Aorta (tissue), 5 donors: ENCODE data around the gene HOXC10. TPM values are rescaled to one million over a fixed set of nuclear protein-coding genes. Genes with fewer than 3 reads are reported as not detected.
A peak's percentile ranks its signal among the peaks of the same experiment; 100 is the strongest.

Experiments used
- ATAC-seq: fragments of 200-7000 bp; cut with Tn5 transposase; one replicate; pipeline ENCODE4 v1.9.1; 2022; ENCODE audit warnings: moderate library complexity; ENCODE audit not compliant: low FRiP score
- DNase-seq, 2 donors: peaks; one replicate each; pipeline ENCODE4 v3.0.0-alpha.2; 2020
- H3K27ac ChIP-seq, 2 donors: one replicate each; pipeline ENCODE4 v1.5.1; 2013; ENCODE audit warnings: low read length in 2 of 2, mild to moderate bottlenecking in 2 of 2, moderate library complexity in 2 of 2, control low read depth in 1 of 2, inconsistent platforms in 1 of 2, low read depth in 1 of 2
- H3K27me3 ChIP-seq, 2 donors: one replicate each; pipeline ENCODE4 v1.6.1; 2013; ENCODE audit warnings: control low read depth in 1 of 2, low read length in 1 of 2, mild to moderate bottlenecking in 1 of 2, moderate library complexity in 1 of 2; ENCODE audit not compliant: insufficient read depth in 2 of 2, control insufficient read depth in 1 of 2
- H3K36me3 ChIP-seq, 2 donors: one replicate each; pipeline ENCODE4 v1.6.1; 2013; ENCODE audit warnings: control low read depth in 1 of 2, low read length in 1 of 2, mild to moderate bottlenecking in 1 of 2; ENCODE audit not compliant: insufficient read depth in 2 of 2, control insufficient read depth in 1 of 2
- H3K4me1 ChIP-seq, 2 donors: one replicate each; pipeline ENCODE4 v1.6.1; 2013; ENCODE audit warnings: low read length in 2 of 2, control low read depth in 1 of 2, mild to moderate bottlenecking in 1 of 2, moderate library complexity in 1 of 2; ENCODE audit not compliant: insufficient read depth in 2 of 2, control insufficient read depth in 1 of 2
- H3K4me3 ChIP-seq, 2 donors: one replicate each; pipeline ENCODE4 v1.5.1; 2013; ENCODE audit warnings: low read length in 2 of 2, control low read depth in 1 of 2, mild to moderate bottlenecking in 1 of 2
- H3K9me3 ChIP-seq: one replicate; pipeline ENCODE4 v1.6.1; 2013; ENCODE audit warnings: mild to moderate bottlenecking, low read length; ENCODE audit not compliant: control insufficient read depth
- WGBS, 2 donors: extraction: QIAGEN DNeasy Blood & Tissue Kit; methylation state at CpG; one replicate each; pipeline ENCODE4 v1.1.7; 2013; 5-methylcytosine and 5-hydroxymethylcytosine counted together
- intact Hi-C, 2 donors: fragments of 100-400 bp; cut with DNase I; formaldehyde crosslinking; loops; one replicate each; pipeline versions ENCODE4 v1.14.2 to v1.15.0; 2022
- polyA plus RNA-seq, 2 donors: library from polyadenylated mRNA; stranded (reverse); fragments of 200-250 nt; gene quantifications; one replicate each; pipeline ENCODE4 v1.2.3, GENCODE V29; 2013
- total RNA-seq, 2 donors: library from RNA; stranded (reverse); fragmentation: NEBNext Ultra II Directional; extraction: Animal tissue kit (Norgen Biotek cat#: 25700); gene quantifications; one replicate each; pipeline ENCODE4 v1.2.1, GENCODE V29; 2021
- donor health status: healthy with polysubstance abuse.
- donor health status: Bipolar disorder and iron deficiency.
- donor health status: DM: no; HTN: no; CAD: no.
- donor health status: DM: no; HTN: no; CAD: no.
- donor health status: DM: yes; HTN: yes; CAD: no.

Gene HOXC10
- total and polyA plus RNA-seq, 4 donors, result 1.6 to 32.0 (median 3.6) TPM; not detected in 1

DNA sequence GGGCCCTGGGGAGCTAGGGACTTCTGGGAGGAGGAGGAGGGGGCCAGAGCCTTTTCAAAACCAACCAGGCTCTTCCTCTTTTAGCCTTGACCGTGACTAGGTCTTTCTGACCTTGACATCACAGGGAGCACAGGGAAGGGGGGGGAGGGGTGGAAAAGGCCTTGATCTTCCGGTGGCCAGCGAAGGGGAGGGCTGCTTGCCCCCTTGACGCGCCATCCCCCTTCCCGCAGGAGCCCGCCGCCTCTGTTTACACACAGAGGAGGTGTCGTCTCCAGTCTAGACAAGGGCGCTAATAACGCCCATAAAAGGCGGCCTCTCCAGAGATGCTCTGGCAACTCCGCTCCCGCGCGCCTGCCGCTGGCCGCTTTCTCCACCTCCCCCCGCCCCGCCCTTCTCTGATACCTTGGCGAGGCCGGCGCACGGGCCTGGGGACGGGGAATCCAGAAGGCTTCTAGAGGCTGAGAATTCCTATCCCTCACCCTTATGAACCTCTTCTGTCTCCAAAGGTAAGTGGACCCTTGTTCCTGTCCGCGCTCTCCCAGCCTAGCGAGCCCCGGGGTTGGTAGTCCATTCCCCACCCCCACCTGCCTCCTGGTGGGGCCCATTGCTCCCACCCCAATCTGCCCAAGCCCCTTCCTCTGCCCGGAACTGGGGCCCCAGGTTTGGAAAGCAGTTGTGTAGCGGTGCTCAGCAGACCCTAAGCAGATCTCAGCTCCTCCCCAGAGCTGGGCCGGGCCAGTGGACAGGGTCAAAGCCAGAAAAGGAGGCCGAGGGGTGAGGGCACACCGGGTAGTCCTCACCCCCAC, 35.1 kb upstream of the HOXC10 start:
- Histone ChIP-seq H3K27me3 (no peaks in the 10 kb centered on the region), H3K27ac (no peak overlapping the region), H3K4me3 (no peak overlapping the region), H3K36me3 (no peaks in the 10 kb centered on the region), H3K4me1 (no peaks in the 10 kb centered on the region), H3K9me3 (no peaks in the 10 kb centered on the region)
- DNase-seq, result peak in 1 of 2 donors; percentile 67
- intact Hi-C loops, result no loop called here
- no peak for ATAC-seq
- 7% methylated on average over 33 to 34 of the region's 34 CpGs for WGBS, 2 donors

DNA sequence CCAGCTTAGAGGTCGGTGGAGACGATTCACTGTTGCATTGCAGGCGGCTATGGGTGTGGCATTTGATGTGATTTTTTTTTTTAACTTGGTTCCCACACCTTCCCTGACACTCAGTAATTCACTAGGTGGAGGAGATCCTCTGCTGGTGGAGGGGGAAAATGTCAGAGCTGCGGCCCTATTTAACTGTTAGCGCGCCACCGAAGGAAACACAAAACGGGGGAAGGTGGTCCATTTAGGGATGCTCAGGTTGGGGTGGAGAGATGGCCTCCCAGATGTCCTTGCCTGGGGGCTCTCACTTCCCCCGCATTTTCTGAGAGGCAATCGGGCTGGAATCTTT, 34.5 kb upstream of the HOXC10 start:
- DNase-seq (no peak), ATAC-seq (no peak)
- no peaks in the 10 kb centered on the region for H3K36me3 ChIP-seq
- H3K27ac ChIP-seq, result no peak overlapping the region
- 6% methylated on average over 10 of the region's 10 CpGs for WGBS, 2 donors
- no peaks in the 10 kb centered on the region for H3K27me3 ChIP-seq
- H3K9me3 ChIP-seq, result no peaks in the 10 kb centered on the region
- H3K4me1 ChIP-seq, result no peaks in the 10 kb centered on the region
- intact Hi-C loops, result no loop called here
- H3K4me3 ChIP-seq, result no peak overlapping the region

- ATAC-seq, result no peak
- peak in 1 of 2 donors; percentile 69 for DNase-seq
- Histone ChIP-seq H3K4me3 (no peak overlapping the region), H3K27ac (no peak overlapping the region), H3K36me3 (no peaks in the 10 kb centered on the region), H3K27me3 (no peaks in the 10 kb centered on the region), H3K9me3 (no peaks in the 10 kb centered on the region), H3K4me1 (no peaks in the 10 kb centered on the region)
- intact Hi-C loops, result no loop called here
- WGBS, 2 donors, result 6 to 8% methylated on average over 34 of the region's 34 CpGs
These were observed 34.0 kb upstream of the HOXC10 start for GRCh38 chr12:53950789-53951576.

DNA sequence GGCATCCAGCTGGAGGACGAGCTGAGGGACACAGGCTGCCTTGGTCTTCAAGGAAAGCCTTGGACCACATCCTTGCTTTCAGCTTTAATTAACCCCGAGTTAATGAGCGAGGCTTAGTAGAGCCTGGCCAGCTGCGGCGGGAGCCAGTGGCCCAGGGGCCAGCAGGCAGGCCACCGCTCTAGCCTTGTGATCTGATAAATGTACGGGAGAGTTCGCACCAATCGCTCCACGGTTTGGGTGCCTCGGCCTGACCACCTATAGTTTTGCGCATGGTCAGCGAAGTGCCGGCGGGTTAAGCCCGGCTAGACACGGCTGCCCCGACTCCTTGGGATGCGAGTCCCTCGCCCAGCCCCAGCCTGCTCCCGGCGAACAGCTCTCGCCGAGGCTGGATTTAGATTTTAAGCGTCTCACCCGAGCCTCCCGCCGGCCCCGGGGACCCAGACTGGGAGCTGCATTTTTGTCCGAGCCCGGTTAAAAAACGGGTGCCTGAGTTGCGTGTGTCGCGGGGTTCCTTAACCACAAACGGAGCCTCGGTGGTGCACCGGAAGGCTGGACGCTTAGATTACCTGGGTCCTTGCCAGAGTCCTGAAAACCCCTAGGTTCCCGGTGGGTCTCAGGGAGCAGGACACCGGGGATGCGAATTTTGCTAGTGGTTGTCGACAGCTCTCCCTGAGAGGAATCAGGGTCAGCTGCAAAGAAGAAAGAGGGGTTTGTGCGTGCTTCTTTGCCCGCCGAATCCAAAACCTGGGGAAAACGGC, 33.2 kb upstream of the HOXC10 start:
- peak in 1 of 2 donors; percentile 62 for DNase-seq
- intact Hi-C loops, result no loop called here

DNA sequence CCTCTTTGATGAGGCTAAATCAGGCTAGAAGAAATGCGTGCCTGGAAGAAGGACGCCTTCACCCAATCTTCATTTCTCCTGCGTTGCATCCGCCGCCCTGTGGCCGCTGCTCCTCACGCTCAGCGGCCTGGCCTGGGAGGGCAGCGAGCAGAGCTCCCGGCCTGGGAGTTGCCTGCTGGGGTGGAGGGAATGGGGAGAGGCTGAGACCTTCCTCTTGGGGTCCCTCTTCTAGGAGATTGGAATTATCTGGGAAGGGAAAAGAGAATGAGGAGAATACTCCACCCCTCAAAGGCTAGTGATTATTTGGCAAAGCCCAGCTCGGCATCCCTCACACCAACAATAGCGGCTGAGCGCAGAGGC, 32.6 kb upstream of the HOXC10 start:
- no peak overlapping the region for H3K27ac ChIP-seq
- no peaks in the 10 kb centered on the region for H3K27me3 ChIP-seq
- no peaks in the 10 kb centered on the region for H3K36me3 ChIP-seq
- H3K4me3 ChIP-seq, result no peak overlapping the region
- H3K9me3 ChIP-seq, result no peaks in the 10 kb centered on the region
- no peak for DNase-seq
- H3K4me1 ChIP-seq, result no peaks in the 10 kb centered on the region
- 22 to 25% methylated on average over 13 of the region's 13 CpGs for WGBS, 2 donors
- intact Hi-C loops, result no loop called here
- ATAC-seq, result no peak

More for the DNA sequence above, 33.2 kb upstream of the HOXC10 start:
- Histone ChIP-seq H3K27me3 (no peaks in the 10 kb centered on the region), H3K27ac (no peak overlapping the region), H3K36me3 (no peaks in the 10 kb centered on the region), H3K9me3 (no peaks in the 10 kb centered on the region), H3K4me3 (no peak overlapping the region), H3K4me1 (no peaks in the 10 kb centered on the region)
- WGBS, 2 donors, result 4 to 6% methylated on average over 47 of the region's 47 CpGs
- no peak for ATAC-seq

DNA sequence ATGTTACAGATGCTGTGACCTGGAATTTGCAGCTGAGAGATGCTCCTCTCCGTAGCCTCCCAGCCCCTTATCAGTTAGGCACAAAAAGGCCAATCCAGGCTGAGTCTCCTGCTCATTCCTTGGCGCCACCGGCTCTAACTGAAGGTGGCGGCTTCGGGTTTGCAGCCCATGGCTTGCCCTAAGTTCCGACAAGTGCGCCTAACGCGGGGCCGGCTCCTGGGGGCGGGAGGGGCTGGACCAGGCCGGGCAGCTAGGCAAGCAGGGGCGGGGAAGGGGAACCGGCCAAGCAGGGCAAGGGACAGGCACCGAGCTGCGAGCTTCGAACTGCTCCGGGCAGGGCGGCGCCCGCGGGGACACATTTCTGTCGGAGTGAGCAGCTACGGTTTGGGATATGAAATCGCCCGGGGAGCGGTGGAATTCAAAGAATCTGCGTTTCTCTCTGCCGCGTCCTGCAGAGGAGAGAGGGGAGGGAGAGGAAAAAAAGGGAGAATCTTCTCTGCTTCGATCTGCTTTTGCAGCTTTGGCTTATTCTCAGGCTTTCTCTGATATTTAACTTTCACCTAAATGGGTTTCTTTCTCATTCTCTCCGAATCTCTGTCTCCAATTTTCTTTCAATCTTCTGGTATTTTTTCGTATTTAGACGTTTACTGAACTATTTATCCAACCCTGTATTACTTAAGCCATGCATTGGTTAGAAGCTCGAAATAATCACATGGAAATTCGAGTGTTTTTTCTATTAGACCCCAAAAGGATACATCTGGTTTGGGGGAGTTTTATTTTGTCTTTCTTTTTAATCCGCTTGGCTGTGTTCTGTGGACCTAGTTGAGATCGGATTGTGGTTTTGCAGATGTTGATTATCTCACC, 31.8 kb upstream of the HOXC10 start:
- Histone ChIP-seq H3K36me3 (no peaks in the 10 kb centered on the region), H3K9me3 (no peaks in the 10 kb centered on the region), H3K4me1 (no peaks in the 10 kb centered on the region), H3K27ac (no peak overlapping the region), H3K27me3 (peaks cover 0 to under 1% of the 10 kb centered on the region in 2 donors), H3K4me3 (no peak overlapping the region)
- intact Hi-C loops, result no loop called here
- WGBS, 2 donors, result 11 to 12% methylated on average over 38 of the region's 38 CpGs
- DNase-seq (peak in 1 of 2 donors; percentile 72), ATAC-seq (no peak)

GRCh38 chr12:53953831-53954693, 30.9 kb upstream of the HOXC10 start:
- Histone ChIP-seq H3K36me3 (no peaks in the 10 kb centered on the region), H3K27me3 (peaks cover 0 to 1% of the 10 kb centered on the region in 2 donors), H3K4me3 (no peak overlapping the region), H3K9me3 (no peaks in the 10 kb centered on the region), H3K4me1 (no peaks in the 10 kb centered on the region), H3K27ac (no peak overlapping the region)
- no peak for DNase-seq
- intact Hi-C loops, result no loop called here
- ATAC-seq, result no peak
- 13 to 14% methylated on average over 19 of the region's 19 CpGs for WGBS, 2 donors
